HG02840 (cell line): Measurements from ENCODE around the gene UBTF.

Source experiments
- ATAC-seq: cut with Tn5 transposase; IDR thresholded peaks from one replicate; pipeline ENCODE4 v1.9.1; 2021; ENCODE audit warnings: mild to moderate bottlenecking, moderate library complexity, moderate number of reproducible peaks; ENCODE audit not compliant: unreplicated experiment, low FRiP score

Gene UBTF

DNA sequence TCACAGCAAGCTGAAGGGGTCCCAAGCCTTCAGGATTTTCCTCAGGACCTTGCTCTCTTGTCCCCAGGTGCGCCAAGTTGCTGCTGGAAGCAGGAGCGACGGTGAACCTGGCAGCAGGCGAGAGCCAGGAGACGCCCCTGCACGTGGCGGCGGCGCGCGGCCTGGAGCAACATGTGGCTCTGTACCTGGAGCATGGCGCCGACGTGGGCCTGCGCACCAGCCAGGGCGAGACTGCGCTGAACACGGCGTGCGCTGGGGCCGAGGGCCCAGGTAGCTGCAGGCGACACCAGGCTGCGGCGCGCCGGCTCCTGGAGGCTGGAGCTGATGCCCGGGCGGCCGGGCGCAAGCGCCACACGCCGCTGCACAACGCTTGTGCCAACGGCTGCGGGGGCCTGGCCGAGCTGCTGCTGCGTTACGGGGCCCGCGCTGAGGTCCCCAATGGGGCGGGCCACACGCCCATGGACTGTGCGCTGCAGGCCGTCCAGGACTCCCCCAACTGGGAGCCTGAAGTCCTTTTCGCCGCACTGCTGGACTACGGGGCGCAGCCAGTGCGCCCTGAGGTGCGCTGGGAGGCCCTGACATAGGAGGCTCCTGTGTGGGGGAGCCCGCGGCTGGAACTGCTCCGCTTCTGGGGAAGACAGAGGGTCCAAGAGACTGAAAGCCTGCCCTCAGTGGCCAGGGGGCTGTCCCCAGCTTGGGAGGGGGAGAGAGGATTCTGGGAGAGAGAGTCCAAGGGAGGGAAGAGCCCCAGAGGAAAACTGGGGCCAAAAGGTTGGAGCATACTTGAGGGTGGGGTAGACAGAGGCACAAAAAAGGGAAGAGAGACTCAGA is 42.6 kb downstream of the UBTF start:
- ATAC-seq = no peak

DNA sequence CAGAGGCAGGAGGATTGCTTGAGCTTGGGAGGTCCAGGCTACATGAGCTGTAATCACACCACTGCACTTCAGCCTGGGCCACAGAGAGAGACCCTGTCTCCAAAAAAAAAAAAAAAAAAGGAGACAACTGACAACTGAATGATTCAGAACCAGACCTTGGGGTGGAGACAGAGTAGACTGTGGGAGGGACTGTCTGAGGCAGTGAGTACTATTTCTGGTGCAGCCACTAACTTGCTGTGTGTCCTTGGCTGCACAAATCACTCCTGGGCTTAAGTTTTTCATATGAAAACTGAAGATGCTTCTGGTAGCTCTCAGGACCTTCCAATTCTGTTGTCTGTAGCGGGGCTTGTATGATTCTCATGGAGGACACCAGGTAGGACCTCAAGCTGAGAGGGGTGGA is 43.2 kb downstream of the UBTF start:
- ATAC-seq = no peak

DNA sequence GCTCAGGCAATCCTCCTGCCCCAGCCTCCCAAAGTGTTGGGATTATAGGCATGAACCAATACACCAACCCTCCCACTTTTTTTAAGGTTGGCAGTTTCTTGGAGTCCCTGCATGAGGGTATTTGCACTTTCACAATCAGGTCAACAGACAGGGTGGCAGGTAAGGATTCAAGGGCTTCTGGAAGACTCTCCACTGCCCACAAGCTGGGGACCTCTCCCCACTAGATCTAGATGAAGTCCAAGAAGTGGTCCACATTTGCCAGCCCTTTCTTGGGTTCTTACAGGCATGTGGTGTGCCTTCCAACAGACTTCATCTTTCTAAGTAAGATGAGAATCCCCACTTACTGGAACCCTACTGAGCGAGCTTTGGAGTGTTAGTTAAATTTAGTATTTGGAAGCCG is 45.0 kb downstream of the UBTF start:
- ATAC-seq = no peak

DNA sequence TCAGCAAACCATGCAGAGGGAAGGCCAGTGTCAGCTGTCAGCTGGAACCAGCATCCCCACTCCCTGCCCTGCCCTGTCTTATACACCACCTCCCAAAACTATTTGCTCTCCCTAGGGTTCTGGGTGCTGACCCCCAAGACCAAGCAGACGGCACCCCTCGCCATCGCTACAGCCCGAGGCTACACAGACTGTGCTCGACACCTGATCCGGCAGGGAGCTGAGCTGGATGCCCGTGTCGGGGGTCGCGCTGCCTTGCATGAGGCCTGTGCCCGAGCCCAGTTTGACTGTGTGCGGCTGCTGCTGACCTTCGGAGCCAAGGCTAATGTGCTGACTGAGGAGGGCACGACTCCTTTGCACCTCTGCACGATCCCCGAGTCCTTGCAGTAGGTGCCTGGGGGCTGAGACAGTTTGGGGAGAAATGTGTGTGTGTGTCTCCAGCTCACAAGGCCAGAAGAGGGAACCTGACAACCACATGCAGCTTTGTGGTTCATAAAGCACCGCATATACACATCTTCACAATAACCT is 47.5 kb downstream of the UBTF start:
- no peak for ATAC-seq

DNA sequence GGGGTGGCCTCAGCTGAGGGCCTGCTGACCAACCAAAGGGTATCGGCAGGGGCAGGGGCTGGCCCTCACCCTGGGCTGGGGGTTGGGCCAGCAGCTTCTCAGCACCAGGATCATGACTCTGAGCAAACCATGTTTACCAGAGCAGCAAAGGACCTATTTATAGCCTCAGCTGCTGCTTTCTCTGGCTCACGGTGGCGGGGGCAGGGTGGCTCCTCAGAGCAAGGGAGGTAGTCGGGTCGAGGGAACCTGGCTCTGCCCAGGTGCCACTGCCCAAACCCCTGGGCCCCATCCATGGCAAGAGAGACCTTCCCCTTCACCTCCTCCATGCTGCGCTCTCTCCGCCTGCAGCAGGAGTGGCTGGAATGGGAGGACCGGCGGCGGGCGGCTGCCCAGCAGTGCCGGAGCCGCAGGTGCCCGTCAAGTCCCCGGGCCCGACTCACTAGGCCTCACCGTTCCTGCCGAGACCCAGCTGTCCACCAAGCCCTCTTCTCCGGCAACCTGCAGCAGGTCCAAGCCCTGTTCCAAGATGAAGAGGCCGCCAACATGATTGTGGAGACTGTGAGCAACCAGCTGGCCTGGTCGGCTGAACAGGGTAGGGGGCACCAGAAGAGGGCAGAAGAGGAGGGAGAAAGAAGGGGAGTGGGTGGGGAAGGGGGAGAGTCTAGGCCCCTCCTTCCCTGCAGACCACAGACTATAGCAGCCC is 48.8 kb downstream of the UBTF start, which contains the start of gene ASB16:
TSS of gene ASB16 (plus strand) at position 206 of the 703 bp plus-strand sequence. CDS start at position 292, 86 bp downstream.
- ATAC-seq = no peak

DNA sequence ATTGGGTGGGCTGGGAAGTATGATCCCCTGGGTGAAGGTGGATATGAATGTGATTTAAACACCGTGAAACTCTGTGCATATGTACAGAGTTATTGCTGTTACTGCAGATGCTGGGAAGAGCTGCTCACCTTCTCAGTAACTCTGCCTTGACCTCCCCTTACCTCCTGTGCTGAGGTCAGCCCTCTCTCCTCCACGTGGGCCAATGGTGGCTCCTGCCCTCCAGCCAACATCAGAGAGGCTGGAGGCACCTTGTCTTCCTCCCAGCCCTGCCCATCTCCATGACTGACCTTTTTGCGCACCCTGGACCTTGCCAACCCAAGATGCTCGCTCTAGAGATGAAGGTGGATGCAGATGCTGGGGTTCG is 49.4 kb downstream of the UBTF start:
- no peak for ATAC-seq

DNA sequence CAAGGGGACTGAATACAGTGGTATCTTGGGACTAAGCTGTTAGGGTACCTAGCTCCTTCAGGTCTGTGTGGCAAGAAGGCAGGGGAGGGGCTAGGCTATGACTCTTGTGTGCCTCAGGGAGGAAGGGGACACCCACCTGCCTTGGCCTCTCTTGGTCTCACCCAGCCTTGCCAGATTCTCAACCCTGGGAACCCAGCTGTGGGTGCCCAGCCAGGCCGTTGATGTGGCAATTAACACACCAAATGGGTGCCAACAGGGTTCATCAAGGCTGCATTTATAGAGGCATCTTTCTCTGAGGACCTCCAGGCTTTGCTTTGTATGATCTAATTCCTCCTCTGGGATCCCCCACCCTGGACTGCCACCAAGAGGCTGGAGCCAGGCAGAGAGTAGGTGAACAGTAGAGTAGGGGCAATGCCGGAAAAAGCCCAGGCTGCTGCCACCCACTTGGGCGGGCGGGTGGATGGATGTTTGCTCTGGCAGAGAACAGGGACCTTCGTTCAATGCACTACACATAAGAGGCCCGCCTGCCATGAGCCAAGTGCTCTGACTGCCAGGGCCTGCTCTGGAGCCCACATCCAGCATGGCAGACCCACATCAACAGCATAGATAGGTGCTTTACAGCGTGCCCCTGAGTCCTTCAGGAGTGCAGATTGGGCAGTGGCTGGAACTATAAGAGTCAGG is 52.2 kb downstream of the UBTF start:
- ATAC-seq = no peak

DNA sequence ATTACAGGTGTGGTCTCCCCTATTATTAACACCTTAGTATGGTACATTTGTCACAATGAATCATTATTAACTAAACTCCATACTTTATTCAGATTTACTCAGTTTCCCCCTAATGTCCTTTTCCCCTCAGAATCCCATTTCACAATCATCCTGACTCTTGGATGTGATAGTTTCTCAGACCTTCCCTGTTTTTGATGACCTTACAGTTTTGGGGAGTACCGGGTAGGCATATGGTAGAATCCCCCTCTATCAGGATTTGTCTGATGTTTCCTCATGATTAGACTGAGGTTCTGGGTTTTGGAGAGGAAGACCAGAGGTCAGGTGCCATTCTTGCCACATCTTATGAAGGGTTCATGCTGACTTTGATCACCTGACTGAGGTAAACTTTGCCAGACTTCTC is 55.0 kb downstream of the UBTF start:
- ATAC-seq = no peak

DNA sequence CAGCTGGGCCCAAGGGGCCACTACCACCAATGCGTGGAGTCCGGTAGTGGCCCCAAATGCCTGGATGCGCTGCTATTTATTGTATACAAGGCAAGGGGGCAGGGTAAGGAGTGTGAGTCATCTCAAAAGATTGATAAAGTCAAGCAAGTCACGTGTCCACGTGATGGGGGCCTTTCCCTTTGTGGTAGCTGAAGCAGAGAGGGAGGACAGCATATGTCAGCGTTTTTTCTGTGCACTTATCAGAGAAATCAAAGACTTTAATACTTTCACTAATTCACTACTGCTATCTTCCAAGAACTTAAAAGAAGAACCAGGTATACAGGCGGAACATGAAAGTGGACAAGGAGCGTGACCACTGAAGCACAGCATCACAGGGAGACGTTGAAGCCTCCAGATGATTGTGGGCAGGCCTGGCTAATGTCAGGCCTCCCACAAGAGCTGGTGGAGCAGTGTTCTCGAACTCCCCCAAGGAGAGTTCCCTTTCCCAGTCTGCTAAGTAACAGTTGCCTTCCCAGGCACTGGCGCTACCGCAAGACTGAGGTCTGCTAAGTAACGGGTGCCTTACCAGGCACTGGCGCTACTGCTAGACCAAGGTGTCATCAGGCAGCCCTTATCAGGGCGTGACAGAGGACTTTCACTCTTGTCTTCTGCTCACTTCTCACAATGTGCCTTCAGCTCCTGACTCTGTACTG is 59.8 kb downstream of the UBTF start:
- ATAC-seq = no peak

DNA sequence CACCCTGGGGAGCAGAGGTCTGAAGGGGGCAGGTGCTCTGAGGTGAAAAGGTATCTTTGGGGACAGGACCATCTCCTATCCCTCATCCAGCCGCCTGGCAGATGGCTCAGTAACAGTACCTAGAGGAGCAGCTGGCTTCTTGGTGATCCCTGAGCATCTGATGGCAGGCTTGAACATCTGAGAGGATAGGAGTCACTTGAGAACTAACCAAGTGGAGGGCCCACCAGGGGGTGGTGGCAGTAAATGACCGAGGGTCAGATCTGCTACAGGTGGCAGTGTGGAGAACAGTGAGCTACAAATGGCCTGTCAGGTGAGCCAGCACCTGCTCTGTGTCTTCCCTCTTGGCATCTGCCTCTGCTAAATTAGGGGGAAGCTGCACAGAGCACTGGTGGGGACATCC is 64.0 kb downstream of the UBTF start:
- ATAC-seq = no peak
